ENCODE measurements around the gene RABGGTB. TPM values are rescaled to one million over a fixed set of nuclear protein-coding genes. Genes with fewer than 3 reads are reported as not detected.
"Not testable (repeated sequence)": the region's sequence is repeated elsewhere in the genome, so short reads cannot be mapped to it uniquely, and the experiment has no call there.

The RABGGTB gene
- total and polyA plus RNA-seq, 2 experiments from 2014 or later: 26.9 to 75.0 TPM

GRCh38 chr1:75796376-75797272 is 10.6 kb downstream of the RABGGTB start, which contains the start of gene MSH4:
Gene MSH4 (plus strand): TSS chr1:75796882. CDS start chr1:75796986, 104 bp downstream.
- no peak for DNase-seq
- no peak within 1 kb of the TSS for H3K27ac ChIP-seq
- H3K4me2 ChIP-seq (ENCODE audit: unreplicated experiment): no peak within 1 kb of the TSS
- no peak within 1 kb of the TSS for H3K4me3 ChIP-seq
- peaks cover 8% of the 10 kb centered on the region; the same call in 1 of the 2 replicates for H4K20me1 ChIP-seq (ENCODE audit: insufficient read depth)
- H3K9me3 ChIP-seq (ENCODE audit: low read depth): no peaks in the 10 kb centered on the region
- 88 to 91% methylated on average over 27 to 34 of the region's 34 CpGs for WGBS, 2 experiments (ENCODE audit: low coverage in 1 of 2, low lambda C conversion rate in 2 of 2, missing lambda C conversion rate in 2 of 2)
- H3K4me1 ChIP-seq (ENCODE audit: insufficient read depth): no peaks in the 10 kb centered on the region
- H2AFZ ChIP-seq: no peak within 1 kb of the TSS
- H3F3A ChIP-seq (ENCODE audit: insufficient read depth): peaks cover 74% of the 10 kb centered on the region
- H3K9ac ChIP-seq: no peak within 1 kb of the TSS
- TF ChIP-seq EZH2 (IDR thresholded peaks at IDR 0.05; ENCODE audit: insufficient read depth, poor library complexity, severe bottlenecking) (no peak), EZH2phosphoT487 (IDR thresholded peaks at IDR 0.05; ENCODE audit: insufficient read depth, low read depth) (no peak)
- peaks cover 10% of the 10 kb centered on the region for H3K79me2 ChIP-seq (ENCODE audit: insufficient read depth)
- in situ Hi-C loops (cut with MboI): no loop called here
- H3K27me3 ChIP-seq (replicated peaks; ENCODE audit: insufficient read depth): no peaks in the 10 kb centered on the region
- peaks cover 51% of the 10 kb centered on the region for H3K36me3 ChIP-seq (ENCODE audit: low read depth)
- H3K9me2 ChIP-seq (ENCODE audit: insufficient read depth): no peaks in the 10 kb centered on the region

GRCh38 chr1:75797273-75797588 is 11.2 kb downstream of the RABGGTB start:
- Histone ChIP-seq H3K9me3 (ENCODE audit: low read depth) (no peaks in the 10 kb centered on the region), H3K4me1 (ENCODE audit: insufficient read depth) (no peaks in the 10 kb centered on the region), H3F3A (ENCODE audit: insufficient read depth) (peaks cover 73% of the 10 kb centered on the region), H3K27me3 (replicated peaks; ENCODE audit: insufficient read depth) (no peaks in the 10 kb centered on the region), H2AFZ (no peak overlapping the region), H3K9me2 (ENCODE audit: insufficient read depth) (no peaks in the 10 kb centered on the region), H3K4me2 (ENCODE audit: unreplicated experiment) (no peak overlapping the region), H3K36me3 (ENCODE audit: low read depth) (peaks cover 45% of the 10 kb centered on the region), H3K9ac (no peak overlapping the region), H4K20me1 (ENCODE audit: insufficient read depth) (peaks cover 2% of the 10 kb centered on the region; the same call in 1 of the 2 replicates), H3K27ac (no peak overlapping the region), H3K79me2 (ENCODE audit: insufficient read depth) (peaks cover 4% of the 10 kb centered on the region), H3K4me3 (no peak overlapping the region)
- no peak for DNase-seq
- TF ChIP-seq EZH2 (IDR thresholded peaks at IDR 0.05; ENCODE audit: insufficient read depth, poor library complexity, severe bottlenecking) (no peak), EZH2phosphoT487 (IDR thresholded peaks at IDR 0.05; ENCODE audit: insufficient read depth, low read depth) (no peak)
- in situ Hi-C loops (cut with MboI): no loop called here
- WGBS, 2 experiments (ENCODE audit: low coverage in 1 of 2, low lambda C conversion rate in 2 of 2, missing lambda C conversion rate in 2 of 2): 89% methylated on average over 6 of the region's 6 CpGs

- Histone ChIP-seq H4K20me1 (ENCODE audit: insufficient read depth) (no peaks in the 10 kb centered on the region), H3K27ac (0 out of 2 replicates have a peak overlapping the region, but pooled peaks have one; percentile 18), H3K79me2 (ENCODE audit: insufficient read depth) (no peaks in the 10 kb centered on the region), H3F3A (ENCODE audit: insufficient read depth) (peaks cover 72% of the 10 kb centered on the region), H3K9me3 (ENCODE audit: low read depth) (no peaks in the 10 kb centered on the region), H3K36me3 (ENCODE audit: low read depth) (peaks cover 40% of the 10 kb centered on the region), H3K4me2 (ENCODE audit: unreplicated experiment) (no peak overlapping the region), H2AFZ (no peak overlapping the region), H3K9me2 (ENCODE audit: insufficient read depth) (no peaks in the 10 kb centered on the region), H3K27me3 (replicated peaks; ENCODE audit: insufficient read depth) (no peaks in the 10 kb centered on the region), H3K4me3 (no peak overlapping the region), H3K9ac (no peak overlapping the region), H3K4me1 (ENCODE audit: insufficient read depth) (no peaks in the 10 kb centered on the region)
- WGBS, 2 experiments (ENCODE audit: low coverage in 1 of 2, low lambda C conversion rate in 2 of 2, missing lambda C conversion rate in 2 of 2): 80 to 81% methylated on average over 13 of the region's 13 CpGs
- in situ Hi-C loops (cut with MboI): no loop called here
- DNase-seq: no peak
- no peak for TF ChIP-seq EZH2phosphoT487 (IDR thresholded peaks at IDR 0.05; ENCODE audit: insufficient read depth, low read depth)
Measured at GRCh38 chr1:75797606-75798216, 11.7 kb downstream of the RABGGTB start.

GRCh38 chr1:75801480-75801879 is 15.4 kb downstream of the RABGGTB start:
- H3K4me3 ChIP-seq; H4K20me1 ChIP-seq (ENCODE audit: insufficient read depth); H3K27ac ChIP-seq; H3K9ac ChIP-seq; in situ Hi-C loops (cut with MboI); H3K9me3 ChIP-seq (ENCODE audit: low read depth); H3K4me2 ChIP-seq (ENCODE audit: unreplicated experiment); DNase-seq; H2AFZ ChIP-seq; H3K4me1 ChIP-seq (ENCODE audit: insufficient read depth); H3K9me2 ChIP-seq (ENCODE audit: insufficient read depth); H3K27me3 ChIP-seq (replicated peaks; ENCODE audit: insufficient read depth); H3K36me3 ChIP-seq (ENCODE audit: low read depth); H3K79me2 ChIP-seq (ENCODE audit: insufficient read depth): not testable (repeated sequence)
- 79 to 96% methylated on average over 2 of the region's 2 CpGs for WGBS, 2 experiments (ENCODE audit: low coverage in 1 of 2, low lambda C conversion rate in 2 of 2, missing lambda C conversion rate in 2 of 2)
- peaks cover 41% of the 10 kb centered on the region for H3F3A ChIP-seq (ENCODE audit: insufficient read depth)
